Peyer's patch (tissue), 4 donors: ENCODE data around the gene AGBL4. TPM values are rescaled to one million over a fixed set of nuclear protein-coding genes. Genes with fewer than 3 reads are reported as not detected.
"Not testable (repeated sequence)": the region's sequence is repeated elsewhere in the genome, so short reads cannot be mapped to it uniquely, and the experiment has no call there.

ENCODE experiments used
- DNase-seq, 3 donors: peaks; one replicate each; pipeline ENCODE4 v3.0.0-alpha.2; 2017 to 2019
- H3K27ac ChIP-seq, 4 donors: fragments of 200-600 bp; sonication (generic); one replicate each; pipeline ENCODE4 v1.5.1; 2016 to 2019
- H3K27me3 ChIP-seq, 2 donors: fragments of 200-600 bp; sonication (generic); one replicate each; pipeline ENCODE4 v1.5.1; 2019
- H3K36me3 ChIP-seq, 3 donors: fragments of 200-600 bp; sonication (generic); one replicate each; pipeline ENCODE4 v1.5.1; 2016 to 2019
- H3K4me1 ChIP-seq, 4 donors: fragments of 200-600 bp; sonication (generic); one replicate each; pipeline ENCODE4 v1.5.1; 2016 to 2019
- H3K4me3 ChIP-seq, 4 donors: fragments of 200-600 bp; sonication (generic); 1 replicate in 3 of 4; 2 replicates in 1 of 4; pipeline ENCODE4 v1.5.1; 2016 to 2019; ENCODE audit warnings: mild to moderate bottlenecking in 1 of 4
- H3K9me3 ChIP-seq, 4 donors: fragments of 200-600 bp; sonication (generic); one replicate each; pipeline ENCODE4 v1.5.1; 2016 to 2019; ENCODE audit warnings: mild to moderate bottlenecking in 1 of 4
- POLR2A ChIP-seq, 2 donors: fragments of 450-650 bp; IDR thresholded peaks; one replicate each; pipeline ENCODE4 v1.5.1; 2017; ENCODE audit warnings: antibody characterized with exemption in 2 of 2, mild to moderate bottlenecking in 2 of 2, moderate library complexity in 2 of 2
- total RNA-seq, 4 donors: library from RNA; depleted of rRNA; stranded (reverse); fragments of >200 nt; gene quantifications; one replicate each; pipeline ENCODE4 v1.1.0, GENCODE V29; 2016
- TF ChIP-seq, protein P1 (sequence below), 6 experiments: fragments of 450-650 bp in 4 of 6; fragments of 200-600 bp in 2 of 6; sonication (generic) in 1 of 6; IDR thresholded peaks; one replicate each; pipeline ENCODE4 v1.5.1; 2017 to 2019; ENCODE audit warnings: antibody characterized with exemption in 6 of 6, mild to moderate bottlenecking in 3 of 6, moderate library complexity in 1 of 6

Gene AGBL4
- total RNA-seq, 4 donors from 2014 or later, result 2.5 TPM; not detected in 3

DNA sequence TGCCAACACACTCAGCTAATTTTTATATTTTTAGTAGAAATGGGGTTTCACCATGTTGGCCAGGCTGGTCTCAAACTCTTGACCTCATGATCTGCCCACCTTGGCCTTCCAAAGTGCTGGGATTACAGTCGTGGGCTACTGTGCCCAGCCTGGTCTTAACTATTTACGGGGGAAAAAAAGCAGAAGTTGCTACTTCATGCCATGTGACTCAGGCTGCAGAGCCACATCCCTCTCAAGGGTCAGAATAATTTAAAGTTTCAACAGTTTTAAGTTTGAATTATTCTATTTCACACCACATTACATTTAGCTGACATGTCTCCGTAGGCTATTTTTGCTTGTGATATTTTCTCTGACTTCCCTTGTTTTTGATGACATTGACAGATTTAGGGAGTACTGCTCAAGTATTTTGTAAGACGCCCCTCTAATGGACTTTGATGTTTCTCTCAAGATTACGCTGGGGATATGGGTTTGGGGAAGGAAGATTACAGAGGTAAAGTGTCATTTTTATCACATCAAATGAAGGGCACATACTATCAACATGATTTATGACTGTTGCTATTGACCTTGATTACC lies 14.6 kb upstream of the AGBL4 start:
- no peaks in the 10 kb centered on the region for H3K27me3 ChIP-seq
- no peak for TF ChIP-seq POLR2A (IDR thresholded peaks at IDR 0.05)
- TF ChIP-seq, protein P1, sequence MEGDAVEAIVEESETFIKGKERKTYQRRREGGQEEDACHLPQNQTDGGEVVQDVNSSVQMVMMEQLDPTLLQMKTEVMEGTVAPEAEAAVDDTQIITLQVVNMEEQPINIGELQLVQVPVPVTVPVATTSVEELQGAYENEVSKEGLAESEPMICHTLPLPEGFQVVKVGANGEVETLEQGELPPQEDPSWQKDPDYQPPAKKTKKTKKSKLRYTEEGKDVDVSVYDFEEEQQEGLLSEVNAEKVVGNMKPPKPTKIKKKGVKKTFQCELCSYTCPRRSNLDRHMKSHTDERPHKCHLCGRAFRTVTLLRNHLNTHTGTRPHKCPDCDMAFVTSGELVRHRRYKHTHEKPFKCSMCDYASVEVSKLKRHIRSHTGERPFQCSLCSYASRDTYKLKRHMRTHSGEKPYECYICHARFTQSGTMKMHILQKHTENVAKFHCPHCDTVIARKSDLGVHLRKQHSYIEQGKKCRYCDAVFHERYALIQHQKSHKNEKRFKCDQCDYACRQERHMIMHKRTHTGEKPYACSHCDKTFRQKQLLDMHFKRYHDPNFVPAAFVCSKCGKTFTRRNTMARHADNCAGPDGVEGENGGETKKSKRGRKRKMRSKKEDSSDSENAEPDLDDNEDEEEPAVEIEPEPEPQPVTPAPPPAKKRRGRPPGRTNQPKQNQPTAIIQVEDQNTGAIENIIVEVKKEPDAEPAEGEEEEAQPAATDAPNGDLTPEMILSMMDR (IDR thresholded peaks at IDR 0.05), result no peak
- DNase-seq, result no peak

DNA sequence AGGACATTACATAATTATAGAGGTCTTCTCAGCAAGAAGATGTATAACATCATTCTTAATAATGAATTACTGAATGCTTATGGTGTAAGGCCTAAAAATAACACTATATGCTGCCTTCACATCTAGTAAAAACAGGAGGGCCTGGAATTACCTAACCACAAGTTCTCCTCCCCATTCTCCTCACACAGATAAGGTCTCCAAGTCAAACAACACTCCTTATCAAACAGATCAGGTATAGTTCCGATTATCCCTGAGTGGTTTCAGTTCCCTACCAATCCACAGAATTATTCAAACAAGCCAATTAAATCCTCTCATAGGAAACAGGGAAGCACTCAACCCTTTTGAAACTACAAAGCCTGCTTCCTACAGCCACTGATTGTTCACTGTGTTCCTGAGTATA lies 4.0 kb upstream of the AGBL4 start:
- Histone ChIP-seq H3K4me1 (peaks cover 0 to 10% (median 0%) of the 10 kb centered on the region in 4 donors), H3K9me3 (no peaks in the 10 kb centered on the region), H3K27me3 (no peaks in the 10 kb centered on the region), H3K27ac (no peak overlapping the region), H3K4me3 (no peak overlapping the region), H3K36me3 (no peaks in the 10 kb centered on the region)
- TF ChIP-seq POLR2A (IDR thresholded peaks at IDR 0.05), result no peak
- TF ChIP-seq, protein P1 (IDR thresholded peaks at IDR 0.05), result no peak
- DNase-seq, result no peak

More for the DNA sequence above, 14.6 kb upstream of the AGBL4 start:
- Histone ChIP-seq H3K9me3 (no peaks in the 10 kb centered on the region), H3K4me3 (no peak overlapping the region), H3K27ac (no peak overlapping the region), H3K4me1 (no peaks in the 10 kb centered on the region), H3K36me3 (no peaks in the 10 kb centered on the region)

DNA sequence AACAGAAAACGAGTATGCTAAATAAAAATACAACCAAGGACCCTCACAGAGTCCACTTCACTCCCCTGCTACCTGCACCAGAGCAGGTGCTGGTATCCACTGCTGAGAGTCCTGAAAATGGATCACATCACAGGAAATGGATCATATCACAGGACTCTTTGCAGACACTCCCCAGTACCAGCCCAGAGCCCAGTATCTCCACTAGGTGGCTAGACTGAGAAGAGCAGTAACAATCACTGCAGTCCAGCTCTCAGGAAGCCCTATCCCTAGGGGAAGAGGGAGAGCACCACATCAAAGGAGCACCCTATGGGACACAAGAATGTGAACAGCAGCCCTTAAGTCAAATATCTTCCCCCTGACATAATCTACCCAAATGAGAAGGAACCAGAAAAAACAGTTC lies 28.0 kb downstream of the AGBL4 start:
- no peaks in the 10 kb centered on the region for H3K36me3 ChIP-seq
- peaks cover 0 to 4% (median 0%) of the 10 kb centered on the region in 4 donors for H3K9me3 ChIP-seq
- DNase-seq, result no peak
- TF ChIP-seq, protein P1 (IDR thresholded peaks at IDR 0.05), result peak in 3 of 6 experiments; percentile 6 to 23 (median 23)
- no peak for TF ChIP-seq POLR2A (IDR thresholded peaks at IDR 0.05)
- H3K27me3 ChIP-seq, result no peaks in the 10 kb centered on the region
- no peak overlapping the region for H3K27ac ChIP-seq
- no peak overlapping the region for H3K4me3 ChIP-seq
- no peaks in the 10 kb centered on the region for H3K4me1 ChIP-seq

DNA sequence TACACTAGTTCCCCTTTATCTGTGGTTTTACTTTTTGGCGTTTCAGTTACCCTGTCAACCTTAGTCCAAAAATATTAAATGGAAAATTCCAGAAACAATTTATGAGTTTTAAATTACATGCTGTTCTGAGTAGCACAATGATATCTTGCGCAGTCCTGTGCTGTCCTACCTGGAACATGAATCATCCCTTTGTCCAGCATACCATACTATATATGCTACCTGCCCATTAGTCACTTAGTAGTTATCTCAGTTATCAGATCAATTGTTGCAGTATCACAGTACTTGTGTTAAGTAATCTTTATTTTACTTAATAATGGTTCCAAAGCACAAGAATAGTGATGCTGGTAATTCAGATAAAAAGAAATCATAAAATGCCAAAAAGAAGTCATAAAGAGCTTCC lies 52.7 kb downstream of the AGBL4 start:
- Histone ChIP-seq H3K36me3 (no peaks in the 10 kb centered on the region), H3K27me3 (no peaks in the 10 kb centered on the region), H3K4me3 (no peak overlapping the region), H3K4me1 (no peaks in the 10 kb centered on the region), H3K27ac (no peak overlapping the region), H3K9me3 (no peaks in the 10 kb centered on the region)
- DNase-seq, result no peak
- TF ChIP-seq POLR2A (IDR thresholded peaks at IDR 0.05), result no peak
- TF ChIP-seq, protein P1 (IDR thresholded peaks at IDR 0.05), result no peak

DNA sequence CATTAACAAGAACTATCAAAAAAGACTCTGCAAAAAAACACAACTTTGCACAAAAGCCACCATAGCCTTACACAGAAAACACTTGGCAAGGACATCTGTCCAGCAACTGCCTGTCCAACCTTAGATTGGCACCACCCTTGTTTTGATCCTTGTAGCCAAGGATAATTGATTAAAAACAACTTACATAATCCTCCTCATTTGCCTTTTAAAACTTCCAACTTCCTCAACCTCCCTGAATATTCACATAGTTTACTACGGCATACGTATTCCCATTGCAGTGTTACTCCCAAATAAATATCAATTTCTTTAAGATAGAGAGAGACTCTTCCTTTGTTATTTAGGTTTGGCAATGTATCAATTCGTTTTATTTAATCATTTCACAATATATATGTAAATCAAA lies 72.4 kb downstream of the AGBL4 start:
- H3K4me3 ChIP-seq, result no peak overlapping the region

DNA sequence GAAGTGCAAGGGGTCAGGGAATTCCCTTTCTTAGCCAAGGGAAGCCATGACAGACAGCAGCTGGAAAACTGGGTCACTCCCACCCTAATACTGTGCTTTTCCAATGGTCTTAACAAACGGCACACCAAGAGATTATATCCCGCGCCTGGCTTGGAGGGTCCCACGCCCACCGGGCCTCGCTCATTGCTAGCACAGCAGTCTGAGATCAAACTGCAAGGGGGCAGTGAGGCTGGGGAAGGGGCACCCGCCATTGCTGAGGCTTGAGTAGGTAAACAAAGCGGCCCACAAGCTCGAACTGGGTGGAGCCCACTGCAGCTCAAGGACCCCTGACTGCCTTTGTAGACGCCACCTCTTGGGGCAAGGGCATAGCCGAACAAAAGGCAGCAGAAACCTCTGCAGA lies 108.5 kb downstream of the AGBL4 start:
- not testable (repeated sequence) for H3K27ac ChIP-seq, H3K27me3 ChIP-seq, H3K4me1 ChIP-seq, H3K36me3 ChIP-seq, H3K9me3 ChIP-seq, H3K4me3 ChIP-seq
- peak in 1 of 3 donors; percentile 32 for DNase-seq

More for the DNA sequence above, 72.4 kb downstream of the AGBL4 start:
- no peaks in the 10 kb centered on the region for H3K36me3 ChIP-seq
- TF ChIP-seq, protein P1 (IDR thresholded peaks at IDR 0.05), result no peak
- no peak for TF ChIP-seq POLR2A (IDR thresholded peaks at IDR 0.05)
- no peaks in the 10 kb centered on the region for H3K27me3 ChIP-seq
- H3K9me3 ChIP-seq, result no peaks in the 10 kb centered on the region
- H3K27ac ChIP-seq, result no peak overlapping the region
- no peak for DNase-seq
- no peaks in the 10 kb centered on the region for H3K4me1 ChIP-seq
